Eye (tissue), 1 donor: ENCODE measurements around the gene DENND4C.
"Not testable (repeated sequence)": the region's sequence is repeated elsewhere in the genome, so short reads cannot be mapped to it uniquely, and the experiment has no call there.

Experiments used
- DNase-seq: peaks from one replicate; pipeline ENCODE4 v3.0.0-alpha.2; 2015

The DENND4C gene

DNA sequence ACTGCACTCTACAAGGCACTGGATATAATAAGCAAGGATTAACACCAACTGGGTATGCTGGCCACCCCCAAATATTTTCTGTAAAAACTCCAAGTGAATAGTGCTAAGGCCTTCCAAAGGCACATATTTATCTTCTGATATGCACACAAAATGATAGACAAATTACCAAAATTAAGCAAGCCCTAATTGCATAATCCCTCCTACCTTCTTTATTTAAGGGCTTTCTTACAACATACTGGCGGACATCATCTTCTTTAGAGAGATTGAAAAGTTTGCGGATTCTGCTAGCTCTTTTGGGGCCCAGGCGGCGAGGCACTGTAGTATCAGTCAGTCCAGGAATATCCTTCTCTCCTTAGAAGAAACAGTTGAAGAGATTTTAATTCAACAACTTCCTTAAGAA is 147.7 kb downstream of the DENND4C start:
- DNase-seq, result no peak

DNA sequence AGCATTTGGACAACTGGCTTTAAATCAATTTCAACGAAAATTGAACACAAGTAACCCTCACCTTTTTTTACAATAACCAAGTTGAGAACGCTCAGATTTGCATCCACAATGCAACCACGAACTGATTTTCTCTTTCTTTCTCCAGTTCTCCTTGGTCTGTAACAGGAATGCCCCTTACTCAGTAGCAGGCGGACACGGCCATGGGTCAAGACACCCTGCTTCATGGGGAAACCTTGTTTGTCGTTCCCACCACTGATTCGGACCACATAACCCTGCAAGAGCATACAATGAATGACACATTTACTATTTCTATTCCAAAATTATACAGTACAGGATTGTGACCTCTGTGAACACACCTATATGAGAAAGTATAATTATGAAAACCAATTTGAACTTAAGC is 148.2 kb downstream of the DENND4C start:
- no peak for DNase-seq

DNA sequence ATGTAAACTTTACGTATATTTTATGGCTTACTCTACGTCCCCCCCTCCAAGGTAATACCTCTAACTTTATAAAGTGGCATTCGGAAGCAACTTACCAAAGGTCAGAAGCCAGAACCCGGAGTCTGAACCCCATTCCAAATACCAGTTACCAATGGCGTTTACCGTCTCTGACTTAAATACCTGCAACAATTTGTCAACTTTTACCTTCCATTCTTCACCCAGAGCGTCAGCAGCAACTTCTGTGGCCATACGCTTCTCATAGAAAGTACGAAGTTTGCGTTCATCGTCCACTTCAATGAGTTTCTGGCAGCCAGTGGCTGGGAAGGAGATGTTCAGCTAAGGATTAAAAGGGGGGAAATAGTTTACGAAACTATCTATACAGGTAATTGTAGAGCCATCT is 148.8 kb downstream of the DENND4C start:
- no peak for DNase-seq

DNA sequence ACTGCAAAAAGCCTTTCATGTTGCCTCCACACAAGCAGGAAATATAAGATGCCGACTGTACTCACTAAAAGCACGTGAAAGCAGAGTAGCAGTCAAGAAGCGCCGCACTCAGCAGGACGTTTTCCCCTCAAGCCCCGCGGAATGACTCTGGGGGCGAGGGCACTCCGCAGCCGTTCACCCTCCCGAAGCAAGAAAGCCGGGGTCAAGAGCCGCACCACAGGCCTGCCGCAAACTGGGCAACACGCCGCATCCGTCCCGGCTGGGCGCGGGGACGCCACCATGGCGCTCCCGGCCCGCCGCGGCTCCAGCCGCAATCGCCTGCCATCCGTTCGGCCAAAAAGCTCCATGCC is 149.2 kb downstream of the DENND4C start:
- DNase-seq, result no peak

DNA sequence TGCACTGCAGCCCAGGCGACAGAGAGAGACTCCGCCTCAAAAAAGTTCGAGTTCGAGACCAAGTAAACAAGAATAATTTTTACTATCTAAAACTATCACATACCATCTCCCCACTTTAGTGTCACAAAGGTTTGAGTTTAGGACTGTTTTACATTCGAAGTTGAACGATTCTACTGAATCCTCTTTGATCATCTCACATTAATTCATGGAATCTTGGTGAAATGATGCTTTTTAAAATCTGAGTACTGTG is 150.3 kb downstream of the DENND4C start:
- DNase-seq, result no peak

DNA sequence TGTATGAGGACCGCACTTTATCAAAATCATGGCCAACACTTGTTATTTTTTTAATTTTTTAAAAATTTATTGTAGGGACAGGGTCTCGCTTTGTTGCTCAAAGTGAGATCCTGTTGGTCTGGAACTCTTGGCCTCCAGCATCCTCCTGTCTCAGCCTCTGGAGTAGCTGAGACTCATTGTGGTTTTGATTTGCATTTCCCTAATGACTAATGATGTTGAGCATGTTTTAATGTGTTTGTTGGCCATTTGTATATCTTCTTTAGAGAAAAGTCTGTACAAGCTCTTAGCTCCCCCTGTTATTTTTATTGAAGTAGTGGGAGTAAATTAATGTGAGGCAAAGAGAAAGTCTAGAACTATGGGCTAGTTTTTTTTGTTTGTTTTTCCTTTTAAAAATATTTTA is 151.2 kb downstream of the DENND4C start:
- no peak for DNase-seq

DNA sequence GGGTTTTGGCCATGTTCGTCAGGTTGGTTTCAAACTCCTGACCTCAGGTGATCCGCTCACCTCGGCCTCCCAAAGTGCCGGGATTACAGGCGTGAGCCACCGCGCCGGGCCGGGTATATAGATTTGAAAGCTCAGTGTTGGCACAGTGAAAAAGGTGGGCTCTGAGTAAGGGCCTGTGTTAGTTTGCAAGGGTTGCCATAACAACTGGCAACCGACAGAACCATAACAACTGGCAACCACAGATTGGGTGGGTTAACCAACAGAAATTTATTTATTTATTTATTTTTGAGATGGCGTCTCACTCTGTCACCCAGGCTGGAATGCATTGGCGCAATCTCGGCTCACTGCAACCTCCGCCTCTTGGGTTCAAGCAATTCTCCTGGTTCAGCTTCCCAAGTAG is 154.7 kb downstream of the DENND4C start:
- not testable (repeated sequence) for DNase-seq

DNA sequence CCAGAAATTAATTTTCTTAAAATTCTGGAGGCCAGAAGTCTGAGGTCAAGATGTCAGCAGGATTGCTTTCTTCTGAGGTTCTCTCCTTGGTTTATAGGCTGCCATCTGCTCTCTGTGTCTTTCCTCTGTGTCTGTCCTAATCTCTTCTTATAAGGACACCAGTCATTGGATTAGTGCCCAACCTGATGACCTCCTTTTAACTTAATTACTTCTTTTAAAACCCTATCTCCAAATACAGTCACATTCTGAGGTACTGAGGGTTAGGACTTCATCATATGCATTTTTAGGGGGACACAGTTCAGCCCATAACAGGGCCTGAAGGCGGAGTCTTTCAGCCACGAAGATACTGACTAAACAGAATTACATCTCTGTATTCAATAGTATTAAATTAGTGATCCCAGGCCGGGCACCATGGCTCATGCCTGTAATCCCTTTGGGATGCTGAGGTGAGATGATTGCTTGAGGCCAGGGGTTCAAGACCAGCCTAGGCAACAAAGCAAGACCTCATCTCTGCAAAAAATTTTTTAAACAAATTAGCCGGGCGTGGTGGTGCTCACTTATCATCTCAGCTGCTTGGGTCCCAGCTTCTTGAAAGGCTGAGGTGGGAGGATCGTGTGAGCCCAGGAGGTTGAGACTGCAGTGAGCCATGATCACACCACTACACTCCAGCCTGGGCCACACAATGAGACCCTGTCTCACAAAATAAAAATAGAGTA is 155.5 kb downstream of the DENND4C start:
- DNase-seq, result no peak

DNA sequence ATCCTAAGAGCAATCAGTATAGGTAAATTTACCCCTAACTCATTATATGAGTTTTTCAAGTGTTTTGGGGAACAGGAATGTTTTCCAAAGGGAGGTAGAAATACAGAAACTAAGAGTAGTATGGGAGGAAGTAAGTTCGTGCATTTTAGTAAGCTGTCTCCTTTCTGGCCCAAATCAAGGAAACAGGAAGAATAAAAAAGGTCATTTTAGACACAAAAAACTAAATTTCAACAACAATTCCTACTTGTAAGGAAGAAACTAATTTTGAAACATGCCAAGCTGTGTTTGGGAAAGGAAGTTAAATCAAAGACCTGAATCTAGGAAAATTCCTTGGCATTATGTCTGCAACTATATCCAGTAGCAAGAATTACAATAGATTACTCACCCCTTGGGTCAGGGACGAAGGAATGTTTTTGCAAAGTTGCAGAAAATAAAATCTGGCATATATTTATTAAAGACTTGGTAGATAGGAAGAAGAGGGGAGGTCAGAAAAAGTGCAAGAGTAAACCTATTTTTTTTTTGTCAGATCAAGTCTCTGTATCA is 156.1 kb downstream of the DENND4C start:
- no peak for DNase-seq

DNA sequence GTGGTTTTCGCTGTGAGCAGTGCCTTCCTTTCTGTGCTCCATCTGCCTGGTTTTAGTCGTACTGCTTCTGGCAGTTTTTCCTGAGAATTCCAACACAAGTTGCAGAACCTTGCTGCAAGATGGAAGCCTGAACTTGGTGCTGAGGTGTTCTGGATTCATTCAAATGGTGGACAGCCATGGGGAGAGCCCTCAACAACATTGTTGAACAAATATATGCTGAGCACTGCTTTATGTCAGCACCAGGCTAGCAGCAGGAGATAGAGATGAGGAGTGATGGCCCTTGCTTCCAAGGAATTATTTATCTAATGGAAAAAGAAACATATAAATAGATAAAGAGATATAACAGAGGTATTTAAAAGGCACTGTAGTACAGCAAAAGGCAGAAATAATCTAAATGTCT is 156.8 kb downstream of the DENND4C start:
- DNase-seq, result no peak

DNA sequence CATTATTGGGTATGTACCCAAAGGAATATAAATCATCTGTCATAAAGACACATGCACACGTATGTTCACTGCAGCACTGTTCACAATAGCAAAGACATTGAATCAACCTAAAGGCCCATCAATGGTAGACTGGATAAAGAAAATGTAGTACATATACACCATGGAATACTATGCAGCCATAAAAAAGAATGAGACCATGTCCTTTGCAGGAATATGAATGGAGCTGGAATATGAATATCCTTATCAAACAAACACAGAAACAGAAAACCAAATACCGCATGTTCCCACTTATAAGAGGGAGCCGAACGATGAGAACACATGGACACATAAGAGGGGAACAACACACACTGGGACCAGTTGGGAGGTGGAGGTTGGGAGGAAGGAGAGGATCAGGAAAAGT is 159.0 kb downstream of the DENND4C start:
- DNase-seq, result not testable (repeated sequence)

DNA sequence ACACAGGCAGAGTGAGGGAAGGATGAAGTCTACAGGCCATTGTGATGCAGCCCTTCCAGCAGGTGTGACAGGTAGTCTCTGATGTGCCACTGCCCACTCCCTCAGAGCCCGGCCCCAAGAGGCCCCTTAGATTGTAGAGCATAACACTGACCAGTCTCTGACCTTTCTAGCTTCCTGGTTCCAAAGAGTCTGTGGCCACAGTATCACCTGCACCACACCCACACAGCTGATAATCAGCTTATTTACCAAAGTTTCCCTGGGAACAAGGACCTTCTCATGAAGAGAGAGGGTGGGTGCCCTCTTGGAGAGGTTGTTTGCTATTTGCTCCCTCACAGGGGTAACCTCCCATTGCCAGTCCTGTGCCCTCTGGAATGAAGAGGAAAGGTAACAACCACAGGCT is 167.4 kb downstream of the DENND4C start:
- DNase-seq, result no peak

DNA sequence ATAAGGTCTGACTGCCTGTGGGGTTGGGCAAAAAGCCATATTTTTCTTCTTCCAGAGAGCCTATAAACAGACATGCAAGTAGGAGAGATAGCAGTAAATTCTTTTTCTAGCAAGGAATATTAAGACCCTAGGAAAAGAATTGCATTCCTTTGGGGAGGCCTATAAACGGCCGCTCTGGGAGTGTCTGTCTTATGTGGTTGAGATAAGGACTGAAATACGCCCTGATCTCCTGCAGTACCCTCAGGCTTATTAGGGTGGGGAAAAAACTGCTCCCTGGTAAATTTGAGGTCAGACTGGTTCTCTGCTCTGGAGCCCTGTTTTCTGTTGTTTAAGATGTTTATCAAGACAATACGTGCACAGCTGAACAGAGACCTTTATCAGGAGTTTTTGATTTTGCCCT is 172.7 kb downstream of the DENND4C start:
- not testable (repeated sequence) for DNase-seq

DNA sequence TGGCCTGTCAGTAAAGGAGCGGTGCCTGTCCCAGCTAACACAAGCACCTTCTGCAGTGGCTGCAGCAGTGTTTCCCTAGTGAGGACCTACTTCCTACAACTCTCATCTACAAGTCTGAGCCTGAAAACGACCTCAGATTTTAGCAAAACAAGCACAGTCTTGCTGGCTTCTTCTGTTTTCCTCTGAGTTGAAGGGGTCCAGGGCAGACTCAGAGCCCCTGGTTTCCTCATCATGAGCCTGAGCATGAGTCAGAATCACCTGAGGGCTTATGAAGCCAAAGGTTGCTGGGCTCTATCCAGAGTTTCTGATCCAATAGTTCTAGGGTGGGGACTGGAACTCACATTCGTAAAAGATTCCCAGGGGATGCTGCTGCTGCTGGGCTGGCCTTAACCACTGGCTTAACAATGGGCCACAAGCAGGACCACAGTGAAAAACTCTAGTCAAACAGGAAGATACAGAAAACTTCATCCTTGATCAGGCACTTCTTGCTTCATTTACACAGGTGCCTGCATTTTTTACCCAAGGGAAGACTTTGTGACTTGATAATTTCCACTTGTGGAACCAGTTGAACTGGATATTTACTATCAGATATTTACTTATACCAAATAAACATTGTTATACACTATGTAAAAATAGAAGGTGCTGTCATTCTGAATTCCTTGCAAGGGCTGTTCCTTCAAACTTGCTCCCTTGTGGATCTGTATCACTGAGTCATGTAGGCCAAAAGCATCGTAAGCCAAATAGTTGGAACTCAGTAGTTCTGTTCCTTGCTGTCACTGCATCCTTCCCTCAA is 174.0 kb downstream of the DENND4C start:
- no peak for DNase-seq

DNA sequence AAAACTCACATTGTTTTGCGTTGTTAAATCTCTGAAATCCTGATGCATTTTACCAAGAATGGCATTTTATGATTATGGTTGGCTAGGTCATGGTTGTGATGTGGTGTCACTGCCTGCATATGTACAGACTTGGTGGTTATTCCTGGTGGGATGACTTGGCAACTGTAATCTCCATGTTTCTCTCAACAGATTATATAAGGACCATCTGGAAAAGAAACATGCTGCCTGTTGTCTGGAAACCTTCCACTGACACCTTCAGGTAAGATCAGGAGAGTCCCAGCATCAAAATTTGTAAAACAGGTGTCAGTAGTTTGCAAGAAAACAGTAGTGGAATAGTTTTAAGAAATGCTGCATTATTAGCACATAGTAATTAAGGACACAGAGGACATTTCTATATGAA is 175.3 kb downstream of the DENND4C start:
- DNase-seq, result no peak

DNA sequence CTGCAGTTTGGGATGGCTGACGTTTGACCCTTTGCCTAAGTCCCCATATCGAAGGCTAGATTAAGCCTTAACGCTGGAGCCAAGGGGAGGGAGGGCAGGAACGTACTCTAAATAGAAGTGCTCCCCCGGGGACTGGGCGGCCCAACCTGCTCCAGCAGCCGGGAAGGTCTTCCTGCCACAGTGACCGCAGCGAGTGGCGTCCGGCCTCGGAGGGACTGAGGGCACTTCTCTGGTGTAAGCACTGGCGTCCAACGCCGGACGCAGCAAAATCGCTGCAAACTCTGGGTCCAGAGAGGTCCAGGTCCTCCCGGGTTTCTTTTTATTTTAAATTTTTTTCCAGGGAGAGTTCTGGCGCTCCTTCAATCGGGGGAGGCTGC is 177.8 kb downstream of the DENND4C start:
- DNase-seq, result no peak

DNA sequence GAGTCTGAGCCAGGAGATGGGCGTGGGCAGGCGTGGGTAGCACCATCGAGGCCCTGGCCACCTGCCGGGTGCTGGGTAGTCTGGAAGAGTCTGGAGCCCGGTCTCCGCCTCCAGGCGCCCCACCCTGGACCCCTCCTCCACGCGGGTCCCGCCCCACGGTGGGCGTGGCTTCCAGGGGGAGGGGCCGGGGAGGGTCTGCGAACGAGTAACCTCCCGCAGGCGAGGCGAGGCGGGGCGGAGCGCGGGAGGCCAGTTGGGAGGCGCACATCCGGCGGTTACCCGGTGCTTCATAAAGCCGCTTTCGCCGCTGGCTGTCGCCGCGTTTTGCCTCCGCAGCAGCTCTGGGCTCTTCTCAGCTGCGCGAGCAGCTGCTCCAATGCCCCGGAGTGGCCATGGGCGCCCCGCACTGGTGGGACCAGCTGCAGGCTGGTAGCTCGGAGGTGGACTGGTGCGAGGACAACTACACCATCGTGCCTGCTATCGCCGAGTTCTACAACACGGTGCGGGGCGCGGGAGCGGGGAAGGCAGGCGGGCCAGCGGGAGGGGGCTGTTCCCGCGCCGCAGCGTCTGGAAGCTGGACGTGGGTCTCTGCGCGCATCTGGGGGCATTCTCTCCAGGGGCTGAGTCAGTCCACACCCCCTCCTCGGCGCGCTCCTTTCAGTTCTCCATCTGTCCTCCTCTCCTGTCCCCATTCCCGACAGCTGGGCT is 178.4 kb downstream of the DENND4C start, which contains the start of gene ACER2:
Gene ACER2 (plus strand): TSS at position 317 of the 708 bp plus-strand sequence. CDS start 76 bp downstream, at position 393.
- peak; percentile 97 for DNase-seq

DNA sequence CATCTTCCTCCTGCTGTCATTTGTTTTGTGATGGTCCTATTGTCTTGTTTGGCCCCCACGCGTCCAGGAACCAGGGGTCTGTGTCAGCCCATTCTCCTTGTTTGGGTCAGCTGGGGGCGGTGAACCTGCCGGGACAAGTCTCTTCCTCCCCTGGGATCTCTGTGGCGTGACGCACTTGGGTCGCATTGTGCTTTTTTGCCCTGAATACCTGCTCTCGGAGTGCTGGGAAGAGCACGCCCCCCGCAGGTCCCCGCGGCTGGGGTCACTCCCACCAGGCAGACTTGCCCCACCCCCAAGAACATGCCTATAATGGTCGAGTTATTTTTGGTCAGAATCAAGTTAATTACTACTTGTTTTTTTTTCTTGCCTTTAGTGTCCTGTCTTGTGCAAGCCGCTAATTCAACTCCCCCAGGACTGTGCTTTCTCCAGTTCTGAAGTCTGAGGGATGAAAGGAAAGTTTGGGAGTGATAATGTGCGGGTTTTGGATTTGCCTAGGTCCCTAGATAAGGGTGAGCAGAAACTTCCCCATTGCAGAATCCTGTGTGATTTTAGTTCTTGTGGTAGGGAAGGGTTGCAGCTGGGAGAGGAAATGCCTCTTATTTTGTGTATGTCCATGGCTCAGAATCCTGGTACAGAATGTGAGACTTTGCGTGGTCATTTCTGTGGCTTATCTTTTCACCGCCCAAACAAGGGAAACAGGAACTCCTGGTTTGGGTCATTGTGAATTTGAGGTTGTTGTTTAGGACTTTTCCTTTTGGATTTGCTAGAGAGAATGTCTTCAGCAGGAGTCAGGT is 179.1 kb downstream of the DENND4C start:
- no peak for DNase-seq

DNA sequence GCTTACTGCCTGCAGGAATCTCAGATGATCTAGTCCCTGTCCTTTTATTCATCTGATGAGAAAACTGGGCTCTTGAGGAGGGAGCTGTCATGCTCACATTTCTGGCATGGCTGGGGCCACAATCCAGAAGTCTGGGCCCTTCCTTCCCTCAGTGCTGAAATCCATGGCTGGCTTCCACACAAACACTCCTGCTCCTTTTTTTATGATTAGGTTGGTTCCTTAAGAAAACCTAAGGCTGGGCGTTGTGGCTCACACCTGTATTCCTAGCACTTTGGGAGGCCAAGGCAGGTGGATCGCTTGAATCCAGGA is 179.7 kb downstream of the DENND4C start:
- no peak for DNase-seq

DNA sequence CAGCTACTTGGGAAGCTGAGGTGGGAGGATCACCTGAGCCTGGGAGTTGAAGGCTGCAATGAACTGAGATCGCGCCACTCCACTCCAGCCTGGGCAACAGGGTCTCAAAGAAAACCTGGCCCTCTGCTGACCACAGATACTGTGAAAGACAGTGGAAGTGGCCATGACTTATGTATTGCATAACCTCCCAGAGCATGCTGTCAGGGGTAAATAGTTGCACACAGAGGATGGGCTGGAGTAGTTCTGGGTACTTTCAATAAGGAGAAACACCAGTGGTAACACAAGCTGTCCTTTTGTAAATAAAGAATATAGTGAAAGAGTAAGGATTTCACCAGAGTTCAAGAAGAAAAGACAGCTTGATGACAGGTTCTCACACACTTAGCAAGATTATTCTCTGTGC is 180.1 kb downstream of the DENND4C start:
- DNase-seq, result no peak

DNA sequence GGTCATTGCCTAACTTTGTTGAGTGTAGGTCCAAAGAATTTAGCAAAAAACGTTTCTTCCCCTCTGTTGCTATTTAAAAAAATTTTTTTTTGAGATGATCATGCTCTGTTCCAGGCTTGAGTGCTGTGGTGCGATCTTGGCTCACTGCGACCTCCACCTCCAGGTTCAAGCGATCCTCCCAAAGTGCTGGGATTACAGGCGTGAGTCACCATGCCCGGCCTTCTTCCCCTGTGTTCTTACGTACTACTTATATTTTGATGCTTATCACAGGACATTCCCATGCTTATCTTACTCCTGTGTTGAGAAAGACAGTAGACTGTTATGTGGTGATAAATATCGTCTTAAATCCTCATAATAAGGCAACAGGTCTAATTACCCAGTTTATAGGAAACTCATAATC is 180.8 kb downstream of the DENND4C start:
- DNase-seq, result no peak

DNA sequence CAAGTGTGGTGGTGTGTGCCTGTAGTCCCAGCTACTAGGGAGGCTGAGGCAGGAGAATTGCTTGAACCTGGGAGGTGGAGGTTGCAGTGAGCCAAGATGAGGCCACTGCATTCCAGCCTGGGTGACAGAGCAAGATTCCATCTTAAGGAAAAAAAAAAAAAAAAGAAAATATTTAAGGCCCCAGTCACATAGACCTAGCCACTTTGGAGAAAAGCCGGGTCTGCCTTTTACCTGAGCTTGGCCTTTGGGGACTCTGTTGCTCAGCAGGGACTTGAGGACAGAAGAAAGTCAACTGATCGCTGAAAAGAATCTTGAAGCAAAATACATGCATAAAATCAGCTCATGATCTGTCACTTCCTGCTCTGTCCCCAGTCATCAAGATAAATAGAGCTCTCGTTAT is 183.0 kb downstream of the DENND4C start:
- not testable (repeated sequence) for DNase-seq

DNA sequence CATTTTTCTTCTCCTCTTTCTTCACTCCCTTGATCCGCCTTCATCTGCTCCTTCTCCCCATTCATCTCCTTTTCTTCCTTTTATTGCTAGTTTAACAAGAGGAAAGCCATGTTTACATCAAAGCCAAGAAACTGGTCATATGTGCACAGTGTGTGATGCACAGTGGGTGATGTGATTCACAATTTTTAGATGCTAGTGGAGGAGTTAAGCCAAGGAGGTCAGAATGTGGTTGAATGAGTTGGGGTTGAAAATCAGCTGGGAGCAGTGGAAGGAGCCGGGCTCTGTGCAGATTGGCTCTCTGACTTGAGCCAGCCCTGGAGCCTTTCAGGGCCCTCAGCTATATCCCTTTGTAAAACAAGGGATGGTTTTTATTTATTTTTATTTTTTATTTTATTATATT is 185.7 kb downstream of the DENND4C start:
- no peak for DNase-seq
